ENCODE measurements around the gene BCL2.

The BCL2 gene

GRCh38 chr18:63179422-63179821 lies 140.1 kb downstream of the BCL2 start:
- DNase-seq (ENCODE audit: low read depth, low spot score) = no peak
- no peak overlapping the region for H3K4me3 ChIP-seq (ENCODE audit: low read length)

- no peak for DNase-seq (ENCODE audit: low read depth, low spot score)
- no peak overlapping the region for H3K4me3 ChIP-seq (ENCODE audit: low read length)
These were observed 140.6 kb downstream of the BCL2 start for GRCh38 chr18:63178971-63179370.

- no peak for DNase-seq (ENCODE audit: low read depth, low spot score)
These were observed 141.4 kb downstream of the BCL2 start for GRCh38 chr18:63177919-63178821.

GRCh38 chr18:63177259-63177658 lies 142.3 kb downstream of the BCL2 start:
- DNase-seq (ENCODE audit: low read depth, low spot score) = no peak
- H3K4me3 ChIP-seq (ENCODE audit: low read length) = no peak overlapping the region

More at GRCh38 chr18:63177919-63178821, 141.4 kb downstream of the BCL2 start:
- no peak overlapping the region for H3K4me3 ChIP-seq (ENCODE audit: low read length)

- H3K4me3 ChIP-seq (ENCODE audit: low read length) = no peak overlapping the region
- no peak for DNase-seq (ENCODE audit: low read depth, low spot score)
These were observed 144.3 kb downstream of the BCL2 start for GRCh38 chr18:63175264-63175663.

- H3K4me3 ChIP-seq (ENCODE audit: low read length) = no peak overlapping the region
- DNase-seq (ENCODE audit: low read depth, low spot score) = no peak
These were observed 145.6 kb downstream of the BCL2 start for GRCh38 chr18:63173983-63174382.

GRCh38 chr18:63169853-63170252 lies 149.7 kb downstream of the BCL2 start:
- H3K4me3 ChIP-seq (ENCODE audit: low read length) = no peak overlapping the region
- no peak for DNase-seq (ENCODE audit: low read depth, low spot score)

GRCh38 chr18:63168287-63168686 lies 151.3 kb downstream of the BCL2 start:
- no peak overlapping the region for H3K4me3 ChIP-seq (ENCODE audit: low read length)
- no peak for DNase-seq (ENCODE audit: low read depth, low spot score)

GRCh38 chr18:63166142-63166541 lies 153.4 kb downstream of the BCL2 start:
- H3K4me3 ChIP-seq (ENCODE audit: low read length) = no peak overlapping the region
- DNase-seq (ENCODE audit: low read depth, low spot score) = no peak

- DNase-seq (ENCODE audit: low read depth, low spot score) = no peak
- H3K4me3 ChIP-seq (ENCODE audit: low read length) = no peak overlapping the region
These were observed 155.2 kb downstream of the BCL2 start for GRCh38 chr18:63164396-63164795.

- H3K4me3 ChIP-seq (ENCODE audit: low read length) = no peak overlapping the region
- DNase-seq (ENCODE audit: low read depth, low spot score) = no peak
These were observed 157.1 kb downstream of the BCL2 start for GRCh38 chr18:63162271-63163014.

GRCh38 chr18:63161761-63162195 lies 157.8 kb downstream of the BCL2 start:
- DNase-seq (ENCODE audit: low read depth, low spot score) = no peak
- no peak overlapping the region for H3K4me3 ChIP-seq (ENCODE audit: low read length)

GRCh38 chr18:63161032-63161760 lies 158.4 kb downstream of the BCL2 start:
- no peak overlapping the region for H3K4me3 ChIP-seq (ENCODE audit: low read length)
- DNase-seq (ENCODE audit: low read depth, low spot score) = no peak

GRCh38 chr18:63160172-63160995 lies 159.2 kb downstream of the BCL2 start:
- H3K4me3 ChIP-seq (ENCODE audit: low read length) = no peak overlapping the region

GRCh38 chr18:63159590-63159989 lies 160.0 kb downstream of the BCL2 start:
- DNase-seq (ENCODE audit: low read depth, low spot score) = no peak
- no peak overlapping the region for H3K4me3 ChIP-seq (ENCODE audit: low read length)

More at GRCh38 chr18:63160172-63160995, 159.2 kb downstream of the BCL2 start:
- no peak for DNase-seq (ENCODE audit: low read depth, low spot score)

- no peak overlapping the region for H3K4me3 ChIP-seq (ENCODE audit: low read length)
- no peak for DNase-seq (ENCODE audit: low read depth, low spot score)
These were observed 160.8 kb downstream of the BCL2 start for GRCh38 chr18:63158676-63159291.

- no peak for DNase-seq (ENCODE audit: low read depth, low spot score)
- H3K4me3 ChIP-seq (ENCODE audit: low read length) = no peak overlapping the region
These were observed 161.4 kb downstream of the BCL2 start for GRCh38 chr18:63158012-63158631.
